Caco-2 (cell line): Measurements from ENCODE around the gene THY1. TPM values are rescaled to one million over a fixed set of nuclear protein-coding genes. Genes with fewer than 3 reads are reported as not detected.

ENCODE experiments used
- BruUV-seq: library from RNA; stranded (reverse); fragments of 400-500 nt; replicated peaks from 2 replicates; lab custom pipeline; 2021; lab: Mats Ljungman, UMichigan
- CTCF ChIA-PET: fragments of 300-600 bp; sonication (Branson Sonifier 250); formaldehyde crosslinking; loops from one replicate; lab custom pipeline; 2022; ENCODE audit warnings: antibody characterized with exemption; lab: Charles Lee
- POLR2A ChIA-PET: fragments of 300-600 bp; sonication (Branson Sonifier 250); formaldehyde crosslinking; loops from one replicate; lab custom pipeline; 2022; ENCODE audit warnings: antibody characterized with exemption; lab: Charles Lee
- DNase-seq, 2 experiments: peaks; one replicate each; pipeline versions ENCODE4 v3.0.0 to v3.0.0-alpha.2; 2020 to 2022
- H3K27me3 ChIP-seq: replicated peaks from 2 replicates; pipeline ENCODE4 v1.6.0; 2011; ENCODE audit warnings: low read length; ENCODE audit not compliant: control insufficient read depth, insufficient read depth
- H3K36me3 ChIP-seq: 2 replicates; pipeline ENCODE4 v1.5.1; 2011; ENCODE audit warnings: low read length; ENCODE audit not compliant: control insufficient read depth, insufficient read depth
- H3K4me1 ChIP-seq: fragments of 250-450 bp; sonication (Bioruptor Pico); 2 replicates; pipeline ENCODE4 v1.5.1; 2020; ENCODE audit warnings: mild to moderate bottlenecking
- H3K4me3 ChIP-seq: 2 replicates; pipeline ENCODE4 v1.5.1; 2011; ENCODE audit warnings: low read depth, mild to moderate bottlenecking, control low read depth, low read length
- H3K9me3 ChIP-seq: fragments of 250-450 bp; sonication (Bioruptor Pico); 2 replicates; pipeline ENCODE4 v1.5.1; 2020; ENCODE audit warnings: mild to moderate bottlenecking, moderate library complexity
- H3K27ac Mint-ChIP-seq: one replicate; pipeline ENCODE4 v1.8.0; 2022; ENCODE audit warnings: mixed read lengths; ENCODE audit not compliant: unreplicated experiment
- H3K27me3 Mint-ChIP-seq: one replicate; pipeline ENCODE4 v1.8.0; 2022; ENCODE audit warnings: mixed read lengths; ENCODE audit not compliant: insufficient read depth, unreplicated experiment
- H3K36me3 Mint-ChIP-seq: one replicate; pipeline ENCODE4 v1.8.0; 2022; ENCODE audit warnings: mild to moderate bottlenecking, mixed read lengths; ENCODE audit not compliant: insufficient read depth, unreplicated experiment
- H3K4me1 Mint-ChIP-seq: one replicate; pipeline ENCODE4 v1.8.0; 2022; ENCODE audit warnings: low read depth, mixed read lengths; ENCODE audit not compliant: unreplicated experiment
- H3K4me3 Mint-ChIP-seq: one replicate; pipeline ENCODE4 v1.8.0; 2022; ENCODE audit warnings: mild to moderate bottlenecking, moderate library complexity, mixed read lengths; ENCODE audit not compliant: unreplicated experiment
- H3K9me3 Mint-ChIP-seq: one replicate; pipeline ENCODE4 v1.8.0; 2022; ENCODE audit warnings: mixed read lengths; ENCODE audit not compliant: unreplicated experiment
- CTCF ChIP-seq, 2 experiments: fragments of 200-600 bp in 1 of 2; IDR thresholded peaks; 1 replicate in 1 of 2; 2 replicates in 1 of 2; pipeline versions ENCODE4 v1.5.1 to v1.8.0; 2011 to 2022; ENCODE audit warnings: antibody characterized with exemption in 1 of 2, control low read depth in 1 of 2, inconsistent platforms in 1 of 2, low read depth in 1 of 2, low read length in 1 of 2, mild to moderate bottlenecking in 1 of 2, moderate library complexity in 1 of 2; ENCODE audit not compliant: insufficient read depth in 1 of 2, severe bottlenecking in 1 of 2, unreplicated experiment in 1 of 2
- intact Hi-C: fragments of 100-400 bp; cut with micrococcal nuclease; formaldehyde crosslinking; loops from one replicate; pipeline ENCODE4 v1.10.0; 2022; ENCODE audit not compliant: unreplicated experiment
- total RNA-seq: library from RNA; stranded (reverse); gene quantifications from 2 replicates; pipeline ENCODE4 v1.2.3, GENCODE V29; 2022

Gene THY1
- total RNA-seq, 1 experiment from 2014 or later: not detected

- TF ChIP-seq CTCF (IDR thresholded peaks at IDR 0.05; ENCODE audit: insufficient read depth in 1 of 2, low read depth in 1 of 2, low read length in 1 of 2, severe bottlenecking in 1 of 2, unreplicated experiment in 1 of 2): no peak
- Histone ChIP-seq H3K27me3 (0 out of 2 replicates have a peak, but pooled peaks cover 1% of the 10 kb centered on the region), H3K9me3 (peaks cover 26% of the 10 kb centered on the region), H3K4me1 (no peaks in the 10 kb centered on the region), H3K36me3 (no peaks in the 10 kb centered on the region), H3K4me3 (no peak overlapping the region)
- ChIA-PET CTCF (interaction anchor here (0.7 to 1.1 kb wide), 2 partner anchors 8 to 59 kb away, joined by 3 read pairs; no protein-coding TSS in a partner anchor), POLR2A (no interaction called here)
- intact Hi-C loops: no loop called here
- Mint-ChIP-seq H3K27me3 (no peaks in the 10 kb centered on the region), H3K36me3 (no peaks in the 10 kb centered on the region), H3K9me3 (peaks cover 43% of the 10 kb centered on the region), H3K4me3 (no peak overlapping the region), H3K27ac (no peak overlapping the region), H3K4me1 (no peaks in the 10 kb centered on the region)
- no TSS peak for BruUV-seq
- DNase-seq: no peak
Measured at GRCh38 chr11:119397740-119398139, 25.2 kb downstream of the THY1 start.

- Histone ChIP-seq H3K36me3 (no peaks in the 10 kb centered on the region), H3K4me1 (no peaks in the 10 kb centered on the region), H3K27me3 (0 out of 2 replicates have a peak, but pooled peaks cover 1% of the 10 kb centered on the region), H3K9me3 (peaks cover 26% of the 10 kb centered on the region), H3K4me3 (no peak overlapping the region)
- Mint-ChIP-seq H3K4me3 (no peak overlapping the region), H3K9me3 (peaks cover 43% of the 10 kb centered on the region), H3K36me3 (no peaks in the 10 kb centered on the region), H3K27me3 (no peaks in the 10 kb centered on the region), H3K27ac (no peak overlapping the region), H3K4me1 (no peaks in the 10 kb centered on the region)
- ChIA-PET CTCF (interaction anchor here (0.6 kb wide), 1 partner anchor 1589 kb away, joined by 5 read pairs; no protein-coding TSS in a partner anchor), POLR2A (interaction anchor here (0.6 kb wide), 1 partner anchor 15 kb away, joined by 3 read pairs; the partner anchor contains the start of gene USP2)
- no TSS peak for BruUV-seq
- intact Hi-C loops: no loop called here
- TF ChIP-seq CTCF (IDR thresholded peaks at IDR 0.05; ENCODE audit: insufficient read depth in 1 of 2, low read depth in 1 of 2, low read length in 1 of 2, severe bottlenecking in 1 of 2, unreplicated experiment in 1 of 2): no peak
- DNase-seq: no peak
Measured at GRCh38 chr11:119396835-119397234, 26.1 kb downstream of the THY1 start.

DNA sequence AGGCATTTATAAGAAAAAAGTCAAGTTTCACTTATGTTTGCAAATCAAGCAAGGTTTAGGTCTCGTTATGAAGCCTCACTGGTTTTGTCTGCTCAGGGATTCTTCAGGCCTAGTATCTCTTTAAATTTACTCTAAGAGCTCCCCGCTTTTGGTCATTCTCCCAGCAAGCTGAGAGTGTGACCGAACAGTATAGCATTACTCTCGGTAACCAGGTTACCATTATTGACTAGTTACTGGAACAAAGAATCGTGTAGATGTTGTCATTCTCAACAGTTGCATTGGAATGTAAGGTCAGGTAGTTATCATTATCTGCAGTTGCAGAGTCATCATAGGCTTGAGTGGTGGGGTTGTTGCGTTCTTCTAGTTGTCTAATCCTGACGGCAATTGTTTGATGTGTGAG, 31.7 kb downstream of the THY1 start:
- BruUV-seq: no TSS peak
- Mint-ChIP-seq H3K27me3 (no peaks in the 10 kb centered on the region), H3K27ac (no peak overlapping the region), H3K4me3 (no peak overlapping the region), H3K36me3 (no peaks in the 10 kb centered on the region), H3K9me3 (no peaks in the 10 kb centered on the region), H3K4me1 (peaks cover 6% of the 10 kb centered on the region)
- H3K27me3 ChIP-seq: 0 out of 2 replicates have a peak, but pooled peaks cover 1% of the 10 kb centered on the region
- no peak for DNase-seq
- intact Hi-C loops: loop anchor here (5.0 kb wide), 1 partner anchor 41 kb away; no protein-coding TSS in a partner anchor
- no peaks in the 10 kb centered on the region for H3K9me3 ChIP-seq
- ChIA-PET CTCF (interaction anchor here (1.0 to 1.4 kb wide), 2 partner anchors 10 to 53 kb away, joined by 3 to 5 read pairs; partner anchors contain the start of gene USP2), POLR2A (no interaction called here)
- no peaks in the 10 kb centered on the region for H3K4me1 ChIP-seq
- no peak overlapping the region for H3K4me3 ChIP-seq
- TF ChIP-seq CTCF (IDR thresholded peaks at IDR 0.05; ENCODE audit: insufficient read depth in 1 of 2, low read depth in 1 of 2, low read length in 1 of 2, severe bottlenecking in 1 of 2, unreplicated experiment in 1 of 2): no peak
- H3K36me3 ChIP-seq: no peaks in the 10 kb centered on the region
